Activated CD4-positive, alpha-beta T cell treated with anti-CD3 and anti-CD28 coated beads, Interleukin-2, Interleukin-6, amounts not matched to agents 100 ng/mL and 50 ng/mL, durations not matched to agents 16 hours and 8 hours (primary cell): Measurements from ENCODE around the gene CARD14.
"Not testable (repeated sequence)": the region's sequence is repeated elsewhere in the genome, so short reads cannot be mapped to it uniquely, and the experiment has no call there.

Source experiments
- DNase-seq: peaks from one replicate; pipeline ENCODE4 v3.0.0-alpha.2; 2020

CARD14 gene

DNA sequence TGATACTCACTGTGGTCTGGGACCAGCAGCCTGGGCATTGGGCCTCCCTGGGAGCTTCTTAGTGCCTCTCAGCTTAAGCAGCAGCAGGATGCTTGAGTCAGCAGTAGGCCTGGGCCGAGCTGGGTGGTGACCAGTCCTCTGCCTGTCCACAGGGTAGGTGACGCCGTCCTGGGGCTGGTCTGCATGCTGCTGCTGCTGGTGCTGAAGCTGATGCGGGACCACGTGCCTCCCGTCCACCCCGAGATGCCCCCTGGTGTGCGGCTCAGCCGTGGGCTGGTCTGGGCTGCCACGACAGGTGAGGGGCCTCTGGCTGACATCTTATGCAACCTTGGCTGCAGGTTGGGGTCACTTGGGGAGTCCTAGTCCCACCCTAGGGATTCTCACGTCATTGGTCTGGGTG is 57.8 kb downstream of the CARD14 start:
- no peak for DNase-seq

DNA sequence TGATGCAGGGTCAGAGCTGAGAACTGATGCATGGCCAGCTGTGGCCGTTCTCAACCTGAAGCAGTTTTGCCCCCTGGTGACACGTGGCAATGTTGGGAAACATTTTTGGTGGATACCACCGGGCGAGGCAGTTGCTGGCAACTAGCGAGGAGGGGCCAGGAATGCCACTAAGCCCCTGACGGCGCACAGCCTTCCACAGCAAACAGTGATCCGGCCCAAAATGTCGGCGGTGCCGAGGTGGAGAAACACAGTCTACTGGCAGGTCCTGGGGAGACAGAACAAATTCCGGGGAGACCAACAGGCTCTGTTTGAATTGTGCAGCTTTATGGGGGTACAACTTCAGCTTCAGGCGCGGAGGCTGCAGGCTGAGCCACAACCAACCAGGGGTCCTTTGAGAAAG is 58.6 kb downstream of the CARD14 start:
- DNase-seq = no peak

GRCh38 chr17:80229011-80229410 is 59.2 kb downstream of the CARD14 start:
- no peak for DNase-seq

DNA sequence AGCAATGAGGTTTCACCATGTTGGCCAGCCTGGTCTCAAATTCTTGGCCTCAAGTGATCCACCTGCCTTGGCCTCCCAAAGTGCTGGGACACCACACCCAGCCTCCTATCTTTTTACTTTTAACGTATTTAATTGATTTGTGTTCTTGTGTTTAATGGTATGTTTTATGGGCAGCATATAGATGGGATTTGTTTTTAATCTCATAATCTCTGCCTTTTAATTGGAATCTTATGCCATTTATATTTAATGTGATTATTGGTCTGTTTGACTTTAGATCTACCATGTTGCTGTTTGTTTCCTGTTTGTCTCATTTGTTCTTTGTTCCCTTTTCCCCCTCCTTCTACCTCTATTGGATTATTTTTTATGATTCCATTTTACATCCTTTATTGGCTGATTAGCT is 62.6 kb downstream of the CARD14 start:
- no peak for DNase-seq

GRCh38 chr17:80233202-80233601 is 63.4 kb downstream of the CARD14 start:
- DNase-seq = no peak

- DNase-seq = no peak
Measured at GRCh38 chr17:80236911-80237310, 67.1 kb downstream of the CARD14 start.

DNA sequence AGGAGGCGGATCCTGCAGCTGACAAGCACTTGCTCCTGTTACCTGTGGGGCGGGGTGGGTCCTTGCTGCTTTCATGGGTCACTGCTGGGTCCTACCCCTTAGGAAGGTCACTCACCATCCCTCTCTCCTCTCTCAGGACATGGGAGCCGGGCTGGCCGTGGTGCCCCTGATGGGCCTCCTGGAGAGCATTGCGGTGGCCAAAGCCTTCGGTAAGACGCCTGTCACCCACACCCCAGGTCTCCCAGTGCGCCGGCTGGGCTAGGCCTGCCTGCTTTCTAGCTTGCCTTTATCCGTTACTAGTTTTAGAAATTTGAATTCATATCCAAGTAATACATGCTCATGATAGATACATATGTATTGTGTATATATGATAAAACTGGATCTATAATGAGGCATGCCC is 67.6 kb downstream of the CARD14 start:
- no peak for DNase-seq

DNA sequence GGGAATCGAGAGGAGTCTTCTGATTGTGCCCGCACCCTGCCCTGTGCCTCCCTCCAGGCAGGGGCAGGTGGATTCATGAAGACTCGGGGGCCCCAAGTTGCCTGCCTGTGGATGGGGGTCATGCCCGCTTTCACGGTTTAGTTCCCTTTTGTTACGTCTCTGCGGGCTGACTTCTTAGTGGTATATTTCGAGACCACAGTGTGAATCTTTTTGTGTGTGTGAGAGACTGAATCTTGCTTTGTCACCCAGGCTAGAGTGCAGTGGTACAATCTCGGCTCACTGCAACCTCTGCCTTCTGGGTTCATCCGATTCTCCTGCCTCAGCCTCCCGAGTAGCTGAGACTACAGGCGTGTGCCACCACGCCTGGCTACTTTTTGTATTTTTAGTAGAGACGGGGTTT is 72.7 kb downstream of the CARD14 start:
- DNase-seq = no peak

DNA sequence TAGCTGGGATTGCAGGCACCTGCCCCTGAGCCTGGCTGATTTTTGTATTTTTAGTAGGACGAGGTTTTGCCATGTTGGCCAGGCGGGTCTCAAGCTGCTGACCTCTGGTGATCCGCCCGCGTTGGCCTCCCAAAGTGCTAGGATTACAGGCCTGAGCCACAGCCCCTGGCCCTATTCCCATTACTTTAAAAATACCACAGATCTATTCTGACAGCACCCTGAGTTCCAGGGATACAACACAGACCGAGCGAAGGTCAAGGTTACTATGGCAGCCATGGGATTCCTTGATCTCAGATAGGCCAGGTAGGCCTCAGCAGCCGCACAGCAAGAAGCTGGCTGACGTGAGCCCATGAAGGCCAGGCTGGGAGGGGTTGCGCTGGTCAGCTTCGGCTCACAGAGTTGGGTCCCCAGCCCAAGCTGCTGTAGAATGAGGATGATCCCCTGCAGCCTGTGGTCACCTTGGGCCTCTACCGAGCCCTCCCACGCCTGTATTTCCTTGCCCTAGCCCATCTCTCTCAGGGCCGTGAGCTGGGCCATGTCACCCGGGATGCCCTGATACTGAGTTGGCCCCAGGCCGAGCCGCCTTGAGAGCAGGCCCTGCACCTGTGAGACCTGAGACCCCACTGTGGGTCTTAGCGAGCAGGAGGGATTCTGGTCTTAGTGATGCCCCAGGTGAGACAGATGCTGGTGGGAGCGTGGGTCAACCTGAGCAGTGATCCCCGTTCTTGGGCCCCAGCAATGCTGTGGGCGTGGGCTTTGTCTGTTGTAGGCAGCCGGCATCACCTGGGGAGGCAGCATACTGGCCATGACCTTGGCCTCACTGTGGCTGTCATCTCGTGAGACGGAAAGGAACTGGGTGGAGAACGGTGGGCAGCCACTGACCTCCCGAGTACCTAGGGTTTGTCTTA is 74.0 kb downstream of the CARD14 start:
- no peak for DNase-seq

GRCh38 chr17:80244448-80244847 is 74.6 kb downstream of the CARD14 start:
- not testable (repeated sequence) for DNase-seq

DNA sequence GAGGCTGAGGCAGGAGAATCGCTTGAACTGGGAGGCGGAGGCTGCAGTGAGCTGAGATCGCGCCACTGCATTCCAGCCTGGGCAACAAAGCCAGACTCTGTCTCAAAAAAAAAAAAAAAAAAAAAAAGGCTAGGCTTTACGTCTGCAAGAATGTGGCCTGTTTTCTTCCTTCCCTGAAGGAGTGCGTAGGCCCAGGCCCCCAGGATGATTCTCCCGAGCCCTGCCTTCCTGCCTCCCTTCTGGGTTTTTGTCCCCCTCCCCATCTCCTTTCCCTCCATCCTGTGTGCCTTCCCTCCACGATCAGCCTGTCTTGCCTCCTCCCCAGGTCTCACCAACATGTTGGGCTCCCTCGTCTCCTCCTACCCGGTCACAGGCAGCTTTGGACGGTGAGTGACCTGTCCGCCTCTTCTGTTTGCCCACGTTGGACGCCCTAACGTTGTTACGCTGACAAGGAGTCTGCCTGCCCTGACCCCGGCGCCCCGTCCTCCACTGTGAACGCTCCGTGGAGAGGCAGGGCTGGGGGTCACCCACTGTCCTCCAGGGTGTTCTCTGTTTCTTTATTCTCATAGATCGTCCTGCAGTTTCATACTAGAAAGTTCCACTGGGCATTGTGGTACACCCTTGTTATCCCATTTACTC is 75.2 kb downstream of the CARD14 start:
- DNase-seq = no peak

DNA sequence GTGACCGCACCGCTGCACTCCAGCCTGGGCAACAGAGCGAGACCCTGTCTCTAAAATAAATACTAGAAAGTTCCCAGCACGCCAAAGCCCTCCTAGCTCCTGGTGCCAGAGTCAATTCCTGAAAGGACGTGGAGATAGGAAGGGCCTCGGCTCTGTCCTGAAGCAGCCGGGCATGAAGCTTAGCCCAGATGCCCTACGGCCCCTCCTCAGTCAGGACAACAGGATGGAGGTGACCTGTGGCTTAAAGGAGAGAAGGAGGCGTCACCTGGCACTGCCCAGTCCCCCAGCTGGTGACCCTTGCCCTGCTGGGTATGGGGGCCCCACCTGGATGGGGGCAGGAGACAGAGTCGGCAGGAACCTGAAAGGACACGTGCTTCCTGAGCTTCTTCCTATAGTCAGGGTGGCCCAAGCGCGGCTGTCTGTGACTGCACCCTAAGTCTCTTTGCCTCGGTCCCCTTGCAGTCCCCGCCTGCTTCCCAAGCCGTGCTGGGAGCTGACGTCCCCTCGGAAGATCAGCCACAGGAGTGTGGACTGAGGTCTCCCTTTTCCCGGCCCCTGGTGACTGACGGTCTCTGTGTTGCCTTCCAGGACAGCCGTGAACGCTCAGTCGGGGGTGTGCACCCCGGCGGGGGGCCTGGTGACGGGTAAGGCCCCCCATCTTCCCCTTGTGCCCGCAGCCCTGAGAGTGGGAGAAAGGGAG is 75.9 kb downstream of the CARD14 start:
- DNase-seq = no peak

GRCh38 chr17:80246266-80246681 is 76.4 kb downstream of the CARD14 start:
- no peak for DNase-seq

- no peak for DNase-seq
Measured at GRCh38 chr17:80246726-80247125, 76.9 kb downstream of the CARD14 start.

- DNase-seq = no peak
Measured at GRCh38 chr17:80247561-80247960, 77.7 kb downstream of the CARD14 start.

DNA sequence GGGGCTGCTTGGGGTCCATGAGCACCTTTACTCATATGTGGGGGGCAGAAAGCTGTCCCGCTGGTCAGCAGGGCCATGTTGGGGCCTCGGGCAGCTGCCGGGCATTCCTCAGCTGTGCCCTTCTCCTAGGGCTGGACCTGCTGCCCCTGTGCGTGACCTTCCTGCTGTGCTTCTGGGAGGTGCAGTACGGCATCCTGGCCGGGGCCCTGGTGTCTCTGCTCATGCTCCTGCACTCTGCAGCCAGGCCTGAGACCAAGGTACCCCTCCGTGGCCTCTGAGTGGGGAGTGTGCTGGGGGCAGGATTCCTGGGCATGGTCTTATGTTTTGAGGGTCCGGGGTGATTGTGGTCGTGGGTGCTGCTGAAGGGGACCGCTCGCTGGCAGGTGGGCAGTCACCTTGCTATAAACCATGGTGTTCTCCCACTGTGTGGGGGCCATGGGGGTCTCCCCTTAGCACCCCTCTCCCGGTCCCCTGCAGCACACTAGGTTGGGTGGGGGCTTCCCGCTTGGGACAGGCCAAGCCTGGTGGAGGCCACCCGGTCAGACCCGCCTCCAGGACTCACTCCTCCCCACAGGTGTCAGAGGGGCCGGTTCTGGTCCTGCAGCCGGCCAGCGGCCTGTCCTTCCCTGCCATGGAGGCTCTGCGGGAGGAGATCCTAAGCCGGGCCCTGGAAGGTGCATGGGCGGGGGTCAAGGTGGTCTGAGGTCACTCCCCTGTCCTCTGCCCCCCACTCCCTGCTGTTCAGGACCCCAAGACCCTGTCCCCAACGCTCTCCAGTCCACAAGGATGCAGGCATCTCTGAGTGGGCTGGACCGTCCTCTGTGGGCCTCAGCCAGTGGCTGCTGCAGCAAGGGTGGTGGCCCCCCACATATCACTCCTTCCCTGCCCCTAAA is 78.4 kb downstream of the CARD14 start:
- no peak for DNase-seq

DNA sequence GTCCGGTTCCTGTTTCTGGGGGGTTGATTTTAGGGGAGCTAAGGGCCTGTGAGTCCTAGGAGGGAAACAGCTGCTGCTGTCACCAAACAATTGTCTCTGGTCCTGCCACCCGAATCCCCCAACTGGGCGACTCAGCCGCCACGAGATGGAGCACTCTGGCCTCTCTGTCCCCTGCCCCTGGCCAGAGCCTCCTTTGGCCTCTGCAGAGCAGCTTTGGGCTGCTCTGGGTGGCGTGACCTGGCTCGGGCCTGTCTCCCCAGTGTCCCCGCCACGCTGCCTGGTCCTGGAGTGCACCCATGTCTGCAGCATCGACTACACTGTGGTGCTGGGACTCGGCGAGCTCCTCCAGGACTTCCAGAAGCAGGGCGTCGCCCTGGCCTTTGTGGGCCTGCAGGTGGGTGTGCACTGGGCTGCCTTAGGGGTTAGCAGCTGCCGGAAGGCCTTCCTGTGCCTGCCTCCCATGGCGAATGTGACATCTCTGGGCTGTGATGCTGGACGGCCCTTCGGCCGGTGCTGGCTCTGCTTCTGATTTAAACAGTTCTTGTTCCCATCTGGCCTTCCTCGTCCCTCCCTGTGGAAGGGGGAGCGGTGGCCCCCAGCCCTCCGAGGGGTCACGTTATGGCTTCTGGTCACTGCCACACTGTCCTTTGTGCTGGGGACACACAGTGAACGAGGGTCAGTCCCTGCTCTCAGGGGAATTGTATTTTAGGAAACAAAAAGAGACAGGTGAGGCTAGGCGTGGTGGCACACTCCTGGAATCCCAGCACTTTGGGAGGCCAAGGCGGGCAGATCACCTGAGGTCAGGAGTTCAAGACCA is 79.3 kb downstream of the CARD14 start:
- DNase-seq = no peak

DNA sequence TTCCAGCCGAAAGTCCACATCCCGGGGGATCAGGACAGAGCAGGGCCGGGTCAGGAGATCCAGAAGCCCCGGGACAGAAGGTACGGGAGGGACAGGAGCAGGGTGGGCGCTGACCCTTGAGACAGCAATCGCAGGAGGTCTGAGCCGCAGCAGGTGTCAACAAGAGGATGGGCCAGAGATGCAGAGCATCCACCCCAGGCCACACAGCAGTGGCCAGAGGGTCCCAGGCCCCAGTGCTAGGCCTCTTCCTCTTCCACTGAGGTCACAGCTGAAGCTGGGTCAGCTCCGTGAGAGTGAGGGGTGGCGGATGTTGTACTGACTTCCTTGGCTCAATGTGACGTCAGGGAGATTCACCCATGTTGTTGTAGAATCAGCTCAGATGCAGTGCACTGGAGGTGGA is 82.1 kb downstream of the CARD14 start:
- DNase-seq = no peak

DNA sequence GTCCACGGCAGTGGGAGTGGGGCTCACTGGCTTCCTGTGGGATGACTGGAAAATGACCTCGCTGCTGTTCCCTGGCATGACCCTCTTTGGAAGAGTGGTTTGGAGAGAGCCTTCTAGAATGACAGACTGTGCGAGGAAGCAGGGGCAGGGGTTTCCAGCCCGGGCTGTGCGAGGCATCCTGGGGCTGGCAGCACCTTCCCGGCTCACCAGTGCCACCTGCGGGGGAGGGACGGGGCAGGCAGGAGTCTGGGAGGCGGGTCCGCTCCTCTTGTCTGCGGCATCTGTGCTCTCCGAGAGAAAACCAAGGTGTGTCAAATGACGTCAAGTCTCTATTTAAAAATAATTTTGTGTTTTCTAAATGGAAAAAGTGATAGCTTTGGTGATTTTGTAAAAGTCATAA is 83.0 kb downstream of the CARD14 start:
- peak; percentile 92 for DNase-seq

GRCh38 chr17:80253631-80254395 is 84.0 kb downstream of the CARD14 start:
- no peak for DNase-seq
